ENCODE measurements around the gene ALKBH8.

DNA sequence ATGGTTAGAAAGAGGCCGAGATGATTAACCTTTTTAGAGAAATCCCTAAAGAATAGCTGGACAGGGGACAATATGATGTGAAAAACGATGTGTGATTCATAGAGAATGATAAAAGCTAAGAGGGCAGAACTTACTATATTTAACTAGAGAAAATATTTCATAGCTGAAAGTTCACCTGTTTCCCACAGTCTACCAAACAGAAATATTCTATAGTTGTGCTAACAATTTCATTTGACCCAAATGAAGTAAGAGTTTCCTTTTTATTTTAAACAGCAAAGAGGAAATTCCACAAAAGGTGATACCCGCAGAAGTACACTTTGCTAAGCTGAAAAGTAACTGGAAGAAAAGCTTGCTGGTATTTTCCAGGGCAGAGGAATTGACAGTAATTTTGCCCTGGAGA is 26.7 kb downstream of the ALKBH8 start:
- TF ChIP-seq, protein P1, sequence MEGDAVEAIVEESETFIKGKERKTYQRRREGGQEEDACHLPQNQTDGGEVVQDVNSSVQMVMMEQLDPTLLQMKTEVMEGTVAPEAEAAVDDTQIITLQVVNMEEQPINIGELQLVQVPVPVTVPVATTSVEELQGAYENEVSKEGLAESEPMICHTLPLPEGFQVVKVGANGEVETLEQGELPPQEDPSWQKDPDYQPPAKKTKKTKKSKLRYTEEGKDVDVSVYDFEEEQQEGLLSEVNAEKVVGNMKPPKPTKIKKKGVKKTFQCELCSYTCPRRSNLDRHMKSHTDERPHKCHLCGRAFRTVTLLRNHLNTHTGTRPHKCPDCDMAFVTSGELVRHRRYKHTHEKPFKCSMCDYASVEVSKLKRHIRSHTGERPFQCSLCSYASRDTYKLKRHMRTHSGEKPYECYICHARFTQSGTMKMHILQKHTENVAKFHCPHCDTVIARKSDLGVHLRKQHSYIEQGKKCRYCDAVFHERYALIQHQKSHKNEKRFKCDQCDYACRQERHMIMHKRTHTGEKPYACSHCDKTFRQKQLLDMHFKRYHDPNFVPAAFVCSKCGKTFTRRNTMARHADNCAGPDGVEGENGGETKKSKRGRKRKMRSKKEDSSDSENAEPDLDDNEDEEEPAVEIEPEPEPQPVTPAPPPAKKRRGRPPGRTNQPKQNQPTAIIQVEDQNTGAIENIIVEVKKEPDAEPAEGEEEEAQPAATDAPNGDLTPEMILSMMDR (IDR thresholded peaks at IDR 0.05; ENCODE audit: insufficient read depth, low read length, poor library complexity, severe bottlenecking) = no peak
- TF ChIP-seq EZH2phosphoT487 (conservative IDR thresholded peaks at IDR 0.05; ENCODE audit: low read length) = no peak
